SK-N-SH (cell line): ENCODE results near the gene CCDC116. TPM values are rescaled to one million over a fixed set of nuclear protein-coding genes. Genes with fewer than 3 reads are reported as not detected.
"Not testable (repeated sequence)": the region's sequence is repeated elsewhere in the genome, so short reads cannot be mapped to it uniquely, and the experiment has no call there.

ENCODE experiments used
- CTCF ChIA-PET: fragments of 300-600, 350-600 bp; formaldehyde crosslinking; extraction: SDS; loops from one replicate; lab custom pipeline; 2021; lab: Yijun Ruan, JAX
- POLR2A ChIA-PET: fragments of 350-600 bp; sonication (Branson Sonifier 250); formaldehyde crosslinking; extraction: SDS; loops from one replicate; lab custom pipeline; 2020; ENCODE audit warnings: antibody characterized with exemption, inconsistent platforms; lab: Yijun Ruan, JAX
- DNase-seq: peaks from one replicate; pipeline ENCODE4 v3.0.0; 2012
- H2AFZ ChIP-seq: fragments of 200-600 bp; sonication (generic); 2 replicates; pipeline ENCODE4 v1.8.1; 2016; ENCODE audit warnings: antibody characterized with exemption, mild to moderate bottlenecking, low read depth
- H3F3A ChIP-seq: fragments of 200-600 bp; sonication (generic); replicated peaks from 2 replicates; pipeline ENCODE3; 2016; ENCODE audit warnings: antibody characterized with exemption, mild to moderate bottlenecking; ENCODE audit not compliant: insufficient read depth
- H3K27ac ChIP-seq, 2 experiments: fragments of 200-500 bp in 1 of 2; fragments of 200-600 bp in 1 of 2; sonication (Bioruptor generic) in 1 of 2; sonication (generic), shearing (Covaris generic) in 1 of 2; 2 replicates each; pipeline versions ENCODE4 v1.5.1 to v1.6.1; 2014 to 2016; ENCODE audit warnings: low read depth in 2 of 2, inconsistent platforms in 1 of 2, low read length in 1 of 2, mild to moderate bottlenecking in 1 of 2, mixed read lengths in 1 of 2
- H3K27me3 ChIP-seq: fragments of 200-600 bp; sonication (generic), shearing (Covaris generic); 2 replicates; pipeline ENCODE4 v1.6.1; 2016; ENCODE audit warnings: mixed run types; ENCODE audit not compliant: insufficient read depth
- H3K36me3 ChIP-seq, 2 experiments: fragments of 200-500 bp in 1 of 2; fragments of 200-600 bp in 1 of 2; sonication (Bioruptor generic) in 1 of 2; sonication (generic) in 1 of 2; replicated peaks in 1 of 2; 2 replicates each; pipeline versions ENCODE3 to v1.5.1; 2014 to 2016; ENCODE audit warnings: low read length in 1 of 2, mild to moderate bottlenecking in 1 of 2; ENCODE audit not compliant: insufficient read depth in 2 of 2, control insufficient read depth in 1 of 2
- H3K4me1 ChIP-seq, 2 experiments: fragments of 200-500 bp in 1 of 2; fragments of 200-600 bp in 1 of 2; sonication (Bioruptor generic) in 1 of 2; sonication (generic), shearing (Covaris generic) in 1 of 2; 2 replicates each; pipeline versions ENCODE4 v1.5.1 to v1.6.1; 2014 to 2016; ENCODE audit warnings: low read depth in 1 of 2, low read length in 1 of 2, mixed run types in 1 of 2; ENCODE audit not compliant: insufficient read depth in 2 of 2, control insufficient read depth in 1 of 2
- H3K4me2 ChIP-seq: fragments of 200-600 bp; sonication (generic), shearing (Covaris generic); 2 replicates; pipeline ENCODE4 v1.6.1; 2017; ENCODE audit warnings: mixed run types
- H3K4me3 ChIP-seq, 2 experiments: fragments of 200-500 bp in 1 of 2; fragments of 200-600 bp in 1 of 2; sonication (Bioruptor generic) in 1 of 2; sonication (generic), shearing (Covaris generic) in 1 of 2; 2 replicates each; pipeline versions ENCODE4 v1.5.1 to v1.8.1; 2014 to 2016; ENCODE audit warnings: low read depth in 2 of 2, inconsistent platforms in 1 of 2, low read length in 1 of 2, mild to moderate bottlenecking in 1 of 2, mixed read lengths in 1 of 2, moderate library complexity in 1 of 2
- H3K79me2 ChIP-seq: fragments of 200-600 bp; sonication (generic); 2 replicates; pipeline ENCODE4 v1.8.1; 2017; ENCODE audit warnings: mild to moderate bottlenecking; ENCODE audit not compliant: insufficient read depth
- H3K9ac ChIP-seq: fragments of 200-600 bp; sonication (generic); 2 replicates; pipeline ENCODE4 v1.6.1; 2017; ENCODE audit warnings: mixed run types
- H3K9me2 ChIP-seq: fragments of 200-600 bp; sonication (generic); 2 replicates; pipeline ENCODE4 v1.6.1; 2017; ENCODE audit warnings: mixed run types
- H3K9me3 ChIP-seq: fragments of 200-600 bp; sonication (generic); 2 replicates; pipeline ENCODE4 v1.6.1; 2017; ENCODE audit warnings: mixed run types, mild to moderate bottlenecking, moderate library complexity
- H4K20me1 ChIP-seq: fragments of 200-600 bp; sonication (generic); 2 replicates; pipeline ENCODE4 v1.6.1; 2017; ENCODE audit warnings: mild to moderate bottlenecking, mixed run types; ENCODE audit not compliant: insufficient read depth
- FOXM1 ChIP-seq: IDR thresholded peaks from 2 replicates; pipeline ENCODE4 v1.4.0; 2012; ENCODE audit warnings: low read depth, mild to moderate bottlenecking
- JUND ChIP-seq: IDR thresholded peaks from 2 replicates; pipeline ENCODE4 v1.4.0; 2012
- RXRA ChIP-seq: IDR thresholded peaks from 2 replicates; pipeline ENCODE4 v1.4.0; 2012; ENCODE audit warnings: low read depth, mild to moderate bottlenecking, borderline replicate concordance
- SIN3A ChIP-seq: IDR thresholded peaks from 2 replicates; pipeline ENCODE4 v1.6.1; 2012; ENCODE audit warnings: low read depth, mild to moderate bottlenecking, low read length, moderate library complexity, borderline replicate concordance
- WGBS: methylation state at CpG from one replicate; pipeline ENCODE4 v1.1.6; 2017; ENCODE audit warnings: low lambda C conversion rate; 5-methylcytosine and 5-hydroxymethylcytosine counted together
- polyA plus RNA-seq, 3 experiments: library from polyadenylated mRNA; depleted of rRNA; stranded (reverse); fragments of >200 nt; gene quantifications; 2 replicates each; pipeline ENCODE4 v1.2.3, GENCODE V29; 2012
- TF ChIP-seq, protein P1 (sequence below): fragments of 150-350 bp; IDR thresholded peaks from 2 replicates; pipeline ENCODE4 v1.6.1; 2016; ENCODE audit warnings: mild to moderate bottlenecking, low read depth, low read length
- TF ChIP-seq, protein P2 (sequence below): IDR thresholded peaks from 2 replicates; pipeline ENCODE4; 2012
- TF ChIP-seq, protein P3 (sequence below): fragments of 150-350 bp; IDR thresholded peaks from 2 replicates; pipeline ENCODE4 v1.6.1; 2017; ENCODE audit warnings: antibody characterized with exemption, low read length, low read depth, borderline replicate concordance

Gene CCDC116
- polyA plus RNA-seq, 1 of the 3 experiments (the other 2 are of a cell fraction) = 0.28 TPM

GRCh38 chr22:21677606-21678443 is 45.3 kb downstream of the CCDC116 start:
- H3K79me2 ChIP-seq = no peaks in the 10 kb centered on the region
- H3K9ac ChIP-seq = no peak overlapping the region
- no peaks in the 10 kb centered on the region; a peak in 1 of 4 replicates for H3K4me1 ChIP-seq
- POLR2A ChIA-PET = interaction anchor here (1.1 kb wide), 1 partner anchor 12 kb away, joined by 3 read pairs; the partner anchor contains the start of gene PPIL2
- TF ChIP-seq, protein P1, sequence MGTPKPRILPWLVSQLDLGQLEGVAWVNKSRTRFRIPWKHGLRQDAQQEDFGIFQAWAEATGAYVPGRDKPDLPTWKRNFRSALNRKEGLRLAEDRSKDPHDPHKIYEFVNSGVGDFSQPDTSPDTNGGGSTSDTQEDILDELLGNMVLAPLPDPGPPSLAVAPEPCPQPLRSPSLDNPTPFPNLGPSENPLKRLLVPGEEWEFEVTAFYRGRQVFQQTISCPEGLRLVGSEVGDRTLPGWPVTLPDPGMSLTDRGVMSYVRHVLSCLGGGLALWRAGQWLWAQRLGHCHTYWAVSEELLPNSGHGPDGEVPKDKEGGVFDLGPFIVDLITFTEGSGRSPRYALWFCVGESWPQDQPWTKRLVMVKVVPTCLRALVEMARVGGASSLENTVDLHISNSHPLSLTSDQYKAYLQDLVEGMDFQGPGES = no peak
- no peak for TF ChIP-seq JUND
- H3K36me3 ChIP-seq = peaks cover 4 to 35% of the 10 kb centered on the region in 2 experiments
- no peak for DNase-seq
- H3K27me3 ChIP-seq = no peaks in the 10 kb centered on the region
- CTCF ChIA-PET = interaction anchor here (1.2 kb wide), 1 partner anchor 261 kb away, joined by 4 read pairs; no protein-coding TSS in a partner anchor
- no peak overlapping the region for H3K4me2 ChIP-seq
- no peaks in the 10 kb centered on the region for H3F3A ChIP-seq
- H4K20me1 ChIP-seq = no peaks in the 10 kb centered on the region
- no peak overlapping the region for H3K4me3 ChIP-seq
- H2AFZ ChIP-seq = no peak overlapping the region
- WGBS = 91% methylated on average over 15 of the region's 15 CpGs
- H3K9me3 ChIP-seq = no peaks in the 10 kb centered on the region
- H3K27ac ChIP-seq = no peak overlapping the region
- no peaks in the 10 kb centered on the region for H3K9me2 ChIP-seq

DNA sequence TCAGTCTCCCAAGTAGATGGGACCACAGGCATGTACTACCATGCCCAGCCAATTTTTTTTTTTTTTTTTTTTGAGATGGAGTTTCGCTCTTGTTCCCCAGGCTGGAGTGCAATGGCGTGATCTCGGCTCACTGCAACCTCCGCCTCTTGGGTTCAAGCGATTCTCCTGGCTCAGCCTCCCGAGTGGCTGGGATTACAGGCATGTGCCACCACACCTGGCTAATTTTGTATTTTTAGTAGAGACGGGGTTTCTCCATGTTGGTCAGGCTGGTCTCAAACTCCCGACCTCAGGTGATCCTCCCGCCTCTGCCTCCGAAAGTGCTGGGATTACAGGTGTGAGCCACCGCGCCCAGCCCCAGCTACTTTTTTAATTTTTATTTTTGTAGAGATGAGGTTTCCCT is 46.3 kb downstream of the CCDC116 start:
- CTCF ChIA-PET, H3K4me2 ChIP-seq, H3K27me3 ChIP-seq, H3K27ac ChIP-seq, H3F3A ChIP-seq, H3K79me2 ChIP-seq, DNase-seq, POLR2A ChIA-PET, H3K4me1 ChIP-seq, H4K20me1 ChIP-seq, H3K9me2 ChIP-seq, H3K9me3 ChIP-seq, H3K9ac ChIP-seq, H2AFZ ChIP-seq, H3K4me3 ChIP-seq: not testable (repeated sequence)
- peaks cover 4 to 33% of the 10 kb centered on the region in 2 experiments for H3K36me3 ChIP-seq
- over 99% methylated on average over 12 of the region's 12 CpGs for WGBS

DNA sequence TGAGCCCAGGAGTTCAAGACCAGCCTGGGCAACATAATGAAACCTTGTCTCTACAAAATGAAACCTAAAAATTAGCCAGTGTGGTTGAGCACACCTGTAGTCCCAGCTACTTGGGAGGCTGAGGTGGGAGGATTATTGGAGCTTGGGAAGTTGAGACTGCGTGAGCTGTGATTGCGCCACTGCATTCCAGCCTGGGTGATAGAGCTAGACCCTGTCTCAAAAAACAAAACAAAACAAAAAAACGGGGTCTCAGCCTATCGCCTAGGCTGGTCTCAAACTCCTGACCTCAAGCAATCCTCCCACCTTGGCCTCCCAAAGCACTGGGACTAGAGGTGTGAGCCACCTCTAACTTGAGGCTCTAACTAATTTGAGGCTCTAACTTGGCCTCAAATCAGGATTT is 46.8 kb downstream of the CCDC116 start:
- WGBS = 86% methylated on average over 4 of the region's 4 CpGs
- no peak overlapping the region for H3K9ac ChIP-seq
- CTCF ChIA-PET = no interaction called here
- TF ChIP-seq, protein P2, sequence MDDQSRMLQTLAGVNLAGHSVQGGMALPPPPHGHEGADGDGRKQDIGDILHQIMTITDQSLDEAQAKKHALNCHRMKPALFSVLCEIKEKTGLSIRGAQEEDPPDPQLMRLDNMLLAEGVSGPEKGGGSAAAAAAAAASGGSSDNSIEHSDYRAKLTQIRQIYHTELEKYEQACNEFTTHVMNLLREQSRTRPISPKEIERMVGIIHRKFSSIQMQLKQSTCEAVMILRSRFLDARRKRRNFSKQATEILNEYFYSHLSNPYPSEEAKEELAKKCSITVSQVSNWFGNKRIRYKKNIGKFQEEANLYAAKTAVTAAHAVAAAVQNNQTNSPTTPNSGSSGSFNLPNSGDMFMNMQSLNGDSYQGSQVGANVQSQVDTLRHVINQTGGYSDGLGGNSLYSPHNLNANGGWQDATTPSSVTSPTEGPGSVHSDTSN = no peak
- TF ChIP-seq, protein P3, sequence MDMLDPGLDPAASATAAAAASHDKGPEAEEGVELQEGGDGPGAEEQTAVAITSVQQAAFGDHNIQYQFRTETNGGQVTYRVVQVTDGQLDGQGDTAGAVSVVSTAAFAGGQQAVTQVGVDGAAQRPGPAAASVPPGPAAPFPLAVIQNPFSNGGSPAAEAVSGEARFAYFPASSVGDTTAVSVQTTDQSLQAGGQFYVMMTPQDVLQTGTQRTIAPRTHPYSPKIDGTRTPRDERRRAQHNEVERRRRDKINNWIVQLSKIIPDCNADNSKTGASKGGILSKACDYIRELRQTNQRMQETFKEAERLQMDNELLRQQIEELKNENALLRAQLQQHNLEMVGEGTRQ = no peak
- TF ChIP-seq JUND (no peak), SIN3A (no peak), FOXM1 (no peak), RXRA (no peak)
- no peaks in the 10 kb centered on the region for H3K79me2 ChIP-seq
- H3K9me3 ChIP-seq = no peaks in the 10 kb centered on the region
- DNase-seq = no peak
- H4K20me1 ChIP-seq = no peaks in the 10 kb centered on the region
- no peak overlapping the region for H3K27ac ChIP-seq
- H3F3A ChIP-seq = no peaks in the 10 kb centered on the region
- POLR2A ChIA-PET = interaction anchor here (0.8 kb wide), 1 partner anchor 9 kb away, joined by 3 read pairs; no protein-coding TSS in a partner anchor
- no peaks in the 10 kb centered on the region for H3K27me3 ChIP-seq
- H3K4me1 ChIP-seq = no peaks in the 10 kb centered on the region; a peak in 1 of 4 replicates
- no peak overlapping the region for H3K4me3 ChIP-seq
- no peak overlapping the region for H3K4me2 ChIP-seq
- H3K9me2 ChIP-seq = no peaks in the 10 kb centered on the region
- peaks cover under 1 to 28% of the 10 kb centered on the region in 2 experiments for H3K36me3 ChIP-seq
- no peak overlapping the region for H2AFZ ChIP-seq
